Measurements from ENCODE around the gene MCCC1.
"Not testable (repeated sequence)": the region's sequence is repeated elsewhere in the genome, so short reads cannot be mapped to it uniquely, and the experiment has no call there.

Gene MCCC1

DNA sequence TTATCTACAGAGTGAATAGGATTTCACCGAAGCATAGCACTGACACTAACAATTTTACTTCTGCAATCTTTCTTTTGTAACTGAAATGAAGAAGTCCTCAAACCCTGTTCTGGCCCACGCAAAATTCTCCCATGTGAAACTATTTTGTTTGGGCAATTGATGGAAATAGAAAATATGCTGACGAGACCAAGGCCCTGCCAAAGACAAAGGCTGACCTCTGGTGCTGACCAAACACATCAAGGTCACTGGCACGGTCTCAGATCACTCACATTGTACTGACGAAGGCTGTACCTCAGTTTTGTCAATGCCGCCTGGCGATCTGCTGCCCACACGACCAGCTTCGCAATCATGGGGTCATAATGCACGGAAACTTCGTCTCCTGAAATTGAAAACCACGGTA, 60.5 kb downstream of the MCCC1 start:
- DNase-seq, result peak; percentile 59 to 60

DNA sequence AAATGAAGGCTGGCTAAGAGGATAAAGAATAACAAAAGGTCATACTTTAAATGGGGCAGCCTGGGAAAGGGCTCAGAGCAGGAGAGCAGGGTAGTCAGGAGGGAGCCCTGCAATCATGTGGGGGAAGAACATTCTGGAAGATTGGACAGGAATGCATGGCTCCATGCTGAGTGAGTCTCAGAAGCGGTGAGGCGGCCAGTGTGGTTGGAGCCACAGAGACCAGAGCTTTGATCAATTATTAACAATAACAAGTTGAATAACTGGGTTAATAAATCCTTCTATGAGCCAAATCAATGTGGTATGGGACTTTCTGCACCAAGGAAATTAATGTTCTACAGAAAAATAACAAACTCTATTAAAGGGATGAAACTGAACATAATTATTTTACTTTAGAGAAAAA, 61.1 kb downstream of the MCCC1 start:
- no peak for DNase-seq

DNA sequence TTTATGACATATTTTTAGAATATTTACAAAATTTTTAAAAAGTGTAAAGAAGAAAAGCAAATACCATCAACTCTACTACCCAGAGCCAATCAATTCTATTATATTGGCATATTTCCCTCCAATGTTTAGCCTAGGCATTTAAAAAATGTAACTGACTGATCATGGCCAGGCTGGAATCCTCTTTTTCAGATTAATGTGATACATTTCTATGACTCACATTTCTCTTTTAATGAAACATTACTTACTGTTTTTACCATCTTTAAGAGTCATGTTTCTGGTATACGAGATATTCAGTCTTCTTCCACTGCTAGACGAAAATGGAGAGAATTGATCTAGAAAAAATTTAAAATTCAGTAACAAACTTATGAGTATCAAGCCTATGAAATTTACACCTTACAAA, 65.5 kb downstream of the MCCC1 start:
- no peak for DNase-seq

DNA sequence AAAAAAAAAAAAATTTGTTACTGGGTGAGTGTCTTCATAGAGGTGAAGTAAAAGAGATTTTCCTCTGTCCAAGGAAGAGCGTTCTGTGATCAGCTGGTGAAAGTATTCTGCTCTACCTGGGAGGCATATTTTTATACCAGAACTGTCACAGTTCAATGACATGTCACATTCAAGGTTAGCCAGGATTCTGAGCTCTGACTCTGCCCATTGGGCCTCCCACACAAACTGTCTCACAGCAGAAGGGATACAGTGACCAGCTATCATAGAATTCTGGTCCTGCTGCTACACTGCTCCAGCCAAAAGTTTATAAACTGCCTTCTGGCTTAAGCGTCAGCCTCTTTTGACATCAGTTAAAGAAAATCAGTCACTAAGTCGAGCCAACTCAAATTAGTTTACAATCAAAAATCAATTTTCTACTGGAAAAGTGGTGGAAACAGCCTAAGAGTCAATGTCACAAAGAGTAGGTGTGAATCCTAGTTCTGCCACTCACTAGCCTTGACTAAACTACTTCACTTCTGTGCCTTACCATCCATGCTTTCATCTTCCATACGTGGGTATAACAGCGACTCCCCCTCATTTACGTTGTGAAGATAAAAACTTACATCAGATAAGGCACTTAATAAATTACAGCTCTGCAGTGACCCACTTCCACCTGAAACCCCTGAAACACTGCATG, 66.3 kb downstream of the MCCC1 start:
- no peak for DNase-seq

DNA sequence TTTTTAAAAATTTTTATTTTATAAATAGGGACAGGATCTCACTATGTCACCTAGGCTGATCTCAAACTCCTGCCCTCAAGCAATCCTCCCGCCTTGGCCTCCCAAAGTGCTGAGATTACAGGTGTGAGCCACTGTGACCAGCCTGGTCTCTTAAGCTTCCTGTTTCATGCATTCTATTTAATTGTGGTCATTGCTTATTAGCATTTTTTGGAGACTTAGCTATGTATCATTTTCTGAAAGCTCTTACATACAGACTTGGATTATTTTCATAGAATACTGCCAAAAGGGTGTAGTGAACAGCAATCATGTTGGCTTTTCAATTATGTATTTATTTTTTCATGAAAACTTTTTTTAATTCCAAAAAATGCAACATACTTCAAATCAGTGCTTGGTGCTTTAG, 67.5 kb downstream of the MCCC1 start:
- DNase-seq, result no peak

DNA sequence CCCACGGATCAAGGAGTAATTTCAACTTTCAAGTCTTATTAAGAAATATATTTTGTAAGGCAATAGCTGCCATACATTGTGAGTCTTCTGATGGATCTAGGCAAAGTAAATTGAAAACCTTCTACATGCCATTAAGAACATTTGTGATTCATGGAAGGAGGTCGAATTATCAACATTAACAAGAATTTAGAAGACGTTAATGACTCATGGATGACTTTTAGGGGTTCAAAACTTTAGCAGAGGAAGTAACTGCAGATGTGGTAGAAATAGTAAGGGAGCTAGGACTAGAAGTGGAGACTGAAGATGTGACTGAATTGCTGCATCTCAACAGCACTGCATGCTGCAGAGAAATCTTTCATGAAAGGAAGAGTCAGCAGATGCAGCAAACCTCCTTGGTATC, 70.9 kb downstream of the MCCC1 start:
- no peak for DNase-seq

DNA sequence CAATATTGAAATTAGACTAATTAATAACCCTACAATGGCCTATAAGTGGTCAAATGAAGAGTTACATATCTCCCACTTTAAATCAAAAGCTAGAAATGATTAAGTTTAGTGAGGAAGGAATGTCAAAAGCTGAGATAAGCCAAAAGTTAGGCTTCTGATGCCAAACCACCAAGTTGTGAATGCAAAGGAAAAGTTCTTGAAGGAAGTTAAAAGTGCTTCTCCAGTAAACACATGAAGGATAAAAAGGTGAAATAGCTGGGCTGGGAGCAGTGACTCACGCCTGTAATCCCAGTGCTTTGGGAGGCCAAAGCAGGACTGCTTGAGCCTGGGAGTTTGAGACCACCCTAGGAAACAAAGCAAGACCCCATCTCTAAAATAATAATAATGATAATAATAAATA, 72.0 kb downstream of the MCCC1 start:
- no peak for DNase-seq

DNA sequence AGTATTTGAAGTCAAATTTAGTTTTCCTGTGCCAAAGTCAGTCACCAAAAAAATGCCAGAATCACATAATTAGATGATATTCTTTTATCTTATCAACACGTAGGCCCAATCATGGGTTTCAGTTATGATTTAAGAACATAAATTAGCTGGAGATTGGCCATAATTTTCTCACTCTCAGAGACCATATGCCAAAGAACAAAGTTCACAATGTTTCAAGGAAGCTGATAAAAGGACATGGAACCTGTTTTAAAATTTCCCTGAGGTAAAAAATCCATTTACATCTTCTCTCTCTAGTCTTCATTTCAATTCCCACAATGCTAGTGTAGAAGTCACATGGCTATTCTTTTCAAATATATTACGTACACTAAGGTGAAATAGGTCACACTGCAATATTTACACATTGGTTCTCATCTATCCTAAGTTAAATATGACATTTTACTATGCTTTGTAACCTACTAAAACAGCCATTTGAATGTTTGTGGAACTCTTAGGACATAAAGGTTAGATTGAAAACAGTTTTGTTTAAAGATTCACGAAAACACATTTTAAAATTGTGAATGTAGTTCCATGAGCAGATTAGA, 76.3 kb downstream of the MCCC1 start:
- no peak for DNase-seq

DNA sequence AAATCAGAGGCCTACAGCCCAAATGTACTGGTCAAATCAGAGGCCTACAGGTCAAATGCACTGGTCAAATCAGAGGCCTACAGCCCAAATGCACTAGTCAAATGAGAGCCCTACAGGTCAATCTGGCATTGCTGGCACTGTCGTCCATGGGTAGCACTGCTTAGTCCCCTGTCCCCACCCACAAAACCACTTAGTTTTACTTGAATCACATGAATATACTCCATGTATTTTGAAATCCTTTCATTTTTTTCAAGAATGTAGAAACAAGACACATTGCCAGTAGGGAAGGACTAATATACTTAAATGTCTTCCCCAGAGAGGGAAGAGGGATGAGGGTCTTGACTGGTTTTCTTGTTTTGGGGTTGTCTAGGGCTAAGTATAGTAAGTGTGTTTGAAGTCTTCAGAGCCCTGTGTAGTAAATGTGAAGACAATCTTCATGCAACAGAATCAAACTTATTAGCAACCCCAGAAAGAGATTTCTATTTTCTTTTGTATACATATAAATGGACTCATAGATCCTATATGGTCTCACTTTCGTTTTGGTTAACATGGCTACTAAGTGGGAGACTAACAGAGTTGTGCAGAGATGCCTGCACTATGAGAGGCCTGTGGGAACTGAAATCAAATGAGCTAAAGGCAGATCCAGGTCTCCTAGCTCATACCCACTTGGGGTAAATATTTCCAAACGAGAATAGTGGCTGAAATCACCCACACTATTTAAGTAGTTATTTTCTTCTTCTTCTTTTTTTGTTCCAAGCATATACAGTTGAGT, 80.7 kb downstream of the MCCC1 start:
- no peak for DNase-seq

DNA sequence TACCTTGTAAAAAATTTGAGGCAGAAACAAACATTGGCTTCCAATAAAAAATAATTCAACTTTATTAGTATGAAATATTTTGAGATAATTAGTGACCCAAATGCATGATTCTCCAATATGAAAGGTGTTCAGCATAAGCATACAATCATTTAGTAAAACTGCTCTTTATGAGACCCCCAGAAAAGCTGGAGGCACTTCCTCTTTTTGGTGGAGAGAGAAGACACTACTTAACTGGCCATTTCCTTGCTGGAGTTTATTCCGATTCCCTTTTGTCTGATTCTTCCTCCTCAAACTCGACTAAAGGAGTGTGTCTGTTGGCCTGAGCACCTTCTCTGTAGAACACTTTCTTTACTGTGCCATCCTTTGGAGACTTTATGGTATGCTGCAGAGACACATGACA, 84.1 kb downstream of the MCCC1 start:
- no peak for DNase-seq

DNA sequence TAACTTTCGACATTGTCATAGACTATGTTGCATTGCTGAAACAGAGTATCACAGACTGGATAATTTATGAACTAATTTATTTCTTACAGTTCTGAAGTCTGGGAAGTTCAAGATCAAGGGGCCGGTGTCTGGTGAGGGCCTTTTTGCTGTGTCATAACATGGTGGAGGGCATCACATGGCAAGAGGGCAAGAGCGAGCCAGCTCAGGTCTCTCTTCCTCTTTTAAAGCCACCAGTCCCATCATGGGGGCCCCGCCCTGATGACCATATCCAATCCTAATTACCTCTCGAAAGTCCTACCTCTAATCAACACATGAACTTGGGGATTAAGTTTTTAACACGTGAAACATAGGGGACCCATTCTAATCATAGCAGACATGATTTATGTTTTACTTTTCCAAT, 85.4 kb downstream of the MCCC1 start:
- peak; percentile 9 to 37 for DNase-seq

DNA sequence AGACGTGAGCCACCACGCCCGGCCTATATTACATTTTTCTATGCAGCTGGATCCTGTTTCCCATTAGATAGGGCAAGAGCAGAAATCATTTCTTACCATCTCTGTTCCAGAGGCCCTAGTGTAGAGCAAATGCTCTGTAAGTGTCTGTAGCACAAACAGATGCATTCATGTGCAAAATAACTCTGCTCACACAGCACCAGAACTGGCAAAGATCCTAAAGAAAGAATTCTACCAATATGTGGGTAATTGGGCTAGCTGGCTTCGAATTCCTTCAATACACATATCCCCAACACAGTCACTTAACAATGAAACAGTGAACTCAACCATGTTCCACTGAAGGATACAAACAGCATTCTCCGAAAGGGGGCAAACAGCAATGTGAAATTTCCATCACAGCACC, 86.2 kb downstream of the MCCC1 start:
- DNase-seq, result no peak

DNA sequence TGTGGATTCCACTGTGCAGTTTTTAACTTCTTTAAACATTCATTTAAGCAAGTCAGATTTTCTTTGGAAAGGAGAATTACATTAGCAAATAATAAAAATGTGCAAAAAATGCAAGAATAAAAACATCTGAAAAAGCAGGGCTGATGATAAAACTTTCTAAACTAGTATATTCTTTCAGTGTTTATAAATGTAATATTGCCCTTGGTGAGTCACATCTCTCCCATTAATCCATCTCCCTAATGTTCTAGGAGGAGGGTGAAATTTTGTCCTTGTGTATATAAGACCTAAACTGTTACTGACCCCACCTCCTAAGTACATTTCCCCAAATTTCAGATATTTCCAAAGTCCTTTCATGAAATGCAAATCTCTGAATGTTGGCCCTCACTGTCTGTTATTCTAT, 90.5 kb downstream of the MCCC1 start:
- DNase-seq, result no peak

DNA sequence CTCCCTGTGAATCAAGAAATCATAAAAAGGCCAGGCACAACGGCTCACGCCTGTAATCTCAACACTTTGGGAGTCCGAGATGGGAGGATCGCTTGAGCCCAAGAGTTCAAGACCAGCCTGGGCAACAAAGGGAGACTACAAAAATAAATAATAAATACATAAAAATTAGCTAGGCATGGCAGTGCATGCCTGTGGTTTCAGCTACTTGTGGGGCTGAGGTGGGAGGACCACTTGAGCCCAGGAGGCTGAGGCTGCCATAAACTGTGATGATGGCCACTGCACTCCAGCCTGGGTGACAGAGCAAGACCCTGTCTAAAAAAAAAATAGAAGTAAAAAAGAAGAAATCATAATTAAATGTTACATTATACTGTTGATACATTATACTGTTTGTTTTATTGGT, 91.0 kb downstream of the MCCC1 start:
- no peak for DNase-seq

DNA sequence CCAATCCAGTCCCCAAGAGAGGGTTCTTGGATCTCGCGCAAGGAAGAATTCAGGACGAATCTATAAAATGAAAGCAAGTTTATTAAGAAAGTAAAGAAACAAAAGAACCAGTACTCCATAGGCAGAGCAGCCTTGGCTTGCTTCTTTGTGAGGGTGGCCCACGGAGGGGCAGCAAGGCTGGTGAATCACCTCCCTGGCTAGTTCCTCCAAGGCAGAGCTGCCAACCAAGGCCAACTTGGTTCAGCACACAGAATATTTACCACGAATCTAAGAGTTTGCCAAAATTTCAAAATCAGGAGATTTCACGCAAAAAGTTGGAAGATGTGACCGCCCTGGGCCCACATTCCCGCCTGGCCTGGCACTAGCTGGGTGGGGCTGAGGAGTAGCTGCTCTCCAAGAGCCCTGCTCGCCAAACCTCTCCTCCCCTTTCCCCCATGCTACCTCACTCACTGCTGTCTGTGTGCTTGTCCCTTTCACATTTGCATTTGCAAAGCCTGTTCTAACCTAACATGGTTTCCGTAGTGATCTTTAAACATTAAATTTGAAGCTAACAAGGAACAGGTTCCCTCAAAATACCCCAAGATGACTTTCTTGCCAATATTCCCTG, 92.8 kb downstream of the MCCC1 start:
- DNase-seq, result no peak

DNA sequence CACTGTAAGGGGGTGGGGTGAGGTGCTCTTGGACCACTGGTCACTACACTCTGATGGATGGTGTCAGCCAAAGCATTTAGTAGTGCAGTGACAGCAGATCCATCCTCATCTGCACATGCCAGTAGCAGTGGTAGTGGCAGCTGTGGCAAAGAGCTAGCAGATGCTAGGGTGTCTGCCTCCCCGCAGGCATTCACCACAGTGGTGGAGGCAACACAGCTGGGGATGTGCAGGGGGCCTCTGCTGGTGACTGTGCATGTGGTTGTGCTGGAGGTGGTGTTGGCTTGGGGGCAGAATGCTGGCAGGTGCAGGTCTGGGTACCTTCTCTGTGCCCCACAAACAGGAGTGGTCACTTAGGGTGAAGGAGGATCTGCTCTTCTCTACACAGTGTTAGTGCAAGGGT, 99.5 kb downstream of the MCCC1 start:
- DNase-seq, result no peak

DNA sequence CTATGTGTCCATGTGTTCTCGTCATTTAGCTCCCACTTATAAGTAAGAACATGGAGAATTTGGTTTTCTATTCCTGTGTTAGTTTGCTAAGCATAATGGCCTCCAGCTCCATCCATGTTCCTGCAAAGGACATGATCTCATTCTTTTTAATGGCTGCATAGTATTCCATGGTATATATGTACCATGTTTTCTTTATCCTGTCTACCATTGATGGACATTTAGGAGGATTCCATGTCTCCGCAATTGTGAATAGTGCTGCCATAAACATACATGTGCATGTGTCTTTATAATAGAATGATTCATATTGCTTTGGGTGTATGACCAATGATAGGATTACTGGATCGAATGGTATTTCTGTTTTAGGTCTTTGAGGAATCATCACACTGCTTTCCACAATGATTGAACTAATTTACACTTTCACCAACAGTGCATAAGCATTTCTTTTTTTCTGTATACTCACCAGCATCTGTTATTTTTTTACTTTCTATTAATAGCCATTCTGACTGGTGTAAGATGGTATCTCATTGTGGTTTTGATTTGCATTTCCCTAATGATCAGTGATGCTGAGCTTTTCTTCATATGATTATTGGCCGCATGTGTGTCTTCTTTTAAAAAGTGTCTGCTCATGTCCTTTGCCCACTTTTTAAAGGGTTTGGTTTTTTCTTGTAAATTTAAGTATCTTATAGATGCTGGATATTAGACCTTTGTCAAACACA, 105.7 kb downstream of the MCCC1 start:
- DNase-seq, result not testable (repeated sequence)

DNA sequence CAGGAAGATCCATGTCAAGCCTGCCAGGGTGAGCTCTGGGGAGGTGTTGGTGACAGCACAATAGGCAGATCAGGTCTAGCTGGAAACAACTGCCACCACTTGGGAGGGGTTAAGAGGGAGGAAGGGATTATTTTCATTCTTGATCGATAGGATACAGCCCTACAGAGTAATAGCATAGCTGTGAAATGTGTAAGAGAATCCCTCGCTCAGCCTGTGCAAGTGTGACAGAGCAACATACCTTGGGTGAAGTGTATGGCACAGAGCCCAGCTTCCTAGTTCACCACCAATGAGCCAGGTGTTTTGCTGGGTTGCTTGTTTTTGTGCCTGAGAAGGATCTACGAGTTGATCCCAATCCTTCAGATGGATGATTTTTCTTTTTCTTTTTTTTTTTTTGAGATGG, 109.7 kb downstream of the MCCC1 start:
- DNase-seq, result no peak

DNA sequence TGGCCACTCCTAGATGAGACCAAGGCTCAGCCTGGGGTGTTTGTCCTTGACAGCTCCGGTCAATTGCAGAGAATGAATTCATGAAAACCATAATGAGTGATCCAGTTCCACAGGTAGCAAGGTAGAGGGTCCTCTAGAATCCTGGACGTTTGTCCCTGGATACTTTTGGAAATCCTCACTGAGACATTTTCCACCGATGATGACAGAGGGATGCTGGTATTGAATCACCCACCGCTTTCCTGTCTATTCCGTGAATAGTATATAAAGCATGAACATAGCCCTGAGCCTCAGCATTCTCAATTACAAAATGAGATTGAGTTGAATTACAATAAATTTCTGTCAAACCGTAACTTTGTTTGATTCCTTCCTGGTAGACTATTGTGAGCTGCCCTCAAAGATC, 113.3 kb downstream of the MCCC1 start:
- no peak for DNase-seq

DNA sequence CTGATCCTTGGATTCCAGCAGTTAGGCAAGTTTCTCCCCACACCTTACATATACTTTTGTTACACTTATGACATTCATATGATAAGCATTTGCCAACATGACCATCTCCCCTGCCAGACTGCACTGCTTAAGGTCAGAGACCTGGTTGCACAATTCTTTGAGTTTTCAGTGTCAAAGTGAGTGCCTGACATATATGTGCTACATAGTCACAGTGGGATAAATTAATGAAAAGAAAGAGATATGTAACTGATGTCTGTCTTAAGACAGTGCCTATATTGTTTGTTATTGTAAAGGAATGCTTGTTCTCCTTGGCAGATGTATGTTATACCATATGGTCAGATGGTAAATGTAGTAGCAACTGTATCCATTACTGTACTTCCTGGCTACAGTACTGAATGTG, 115.4 kb downstream of the MCCC1 start:
- DNase-seq, result no peak

DNA sequence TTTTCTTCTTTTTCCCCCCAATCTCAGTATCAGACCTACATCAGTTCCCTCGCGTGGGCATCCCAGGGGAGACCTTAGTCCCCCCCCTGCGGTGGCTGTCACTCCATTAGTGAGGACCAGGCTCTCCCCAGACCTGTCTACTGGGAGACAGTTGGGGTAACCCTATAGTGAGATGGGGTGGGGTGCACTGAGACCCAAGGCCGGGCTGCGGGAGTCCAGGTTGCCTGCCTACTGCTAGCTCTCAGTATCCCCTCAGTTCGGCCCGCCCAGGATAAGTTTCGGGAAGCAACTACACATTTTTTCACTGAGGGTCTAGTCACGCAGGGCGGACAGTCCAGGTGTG, 118.3 kb downstream of the MCCC1 start:
- DNase-seq, result no peak

DNA sequence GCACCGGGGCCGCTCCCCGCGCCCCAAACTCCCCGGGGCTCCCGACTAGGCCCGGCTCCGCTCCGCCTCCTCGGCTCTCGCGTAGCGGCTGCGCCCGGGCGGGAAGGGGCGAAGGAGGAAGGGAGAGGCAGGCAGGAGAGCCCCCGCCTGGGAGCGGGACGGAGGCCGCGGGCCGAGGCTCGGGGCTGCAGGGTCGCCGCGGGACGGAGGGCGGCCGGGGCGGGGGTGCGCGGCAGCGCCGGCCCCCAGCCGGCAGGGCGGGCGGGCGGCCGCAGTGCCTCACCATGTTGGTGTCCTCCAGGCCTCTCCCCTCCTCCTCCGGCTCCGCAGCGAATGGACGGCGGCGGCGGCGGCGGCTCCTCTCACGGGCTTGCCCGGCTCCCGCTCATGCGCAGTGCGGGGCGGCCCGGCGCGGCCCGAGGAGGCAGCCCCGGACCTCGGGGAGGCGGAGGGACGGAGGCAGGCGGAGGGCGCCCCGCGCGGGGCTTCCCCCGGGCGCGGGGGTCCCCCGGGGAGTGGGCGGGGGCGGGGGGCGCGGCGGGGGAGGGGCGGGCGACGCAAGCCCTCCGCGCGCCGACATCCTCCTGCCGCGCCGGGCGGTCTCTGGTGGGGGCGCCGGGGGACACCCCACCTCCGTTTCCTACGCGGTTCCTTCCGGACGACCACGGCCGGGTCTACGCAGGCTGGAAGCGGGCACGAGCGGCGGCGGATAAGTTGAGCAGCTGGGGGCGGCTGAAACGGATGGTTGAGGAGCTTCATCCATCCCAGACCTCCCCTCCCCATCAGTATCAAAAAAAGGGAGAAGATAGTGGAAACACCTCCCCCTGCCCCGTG, 118.9 kb downstream of the MCCC1 start, which contains the start of gene DCUN1D1:
DCUN1D1 (minus strand) TSS at position 335 of the 834 bp plus-strand sequence; CDS start at position 286, 49 bp downstream.
- peak; percentile 85 to 89 for DNase-seq
